Measurements from ENCODE around the gene CHST8. TPM values are rescaled to one million over a fixed set of nuclear protein-coding genes. Genes with fewer than 3 reads are reported as not detected.

CHST8 gene
- total RNA-seq, 1 donor from 2014 or later = 0.35 TPM

- peaks cover 18% of the 10 kb centered on the region for H3K27me3 Mint-ChIP-seq (ENCODE audit: low read depth)
- TF ChIP-seq CTCF (IDR thresholded peaks at IDR 0.05) = no peak
- H3K4me1 Mint-ChIP-seq (ENCODE audit: low read depth) = peaks cover 2% of the 10 kb centered on the region
- no peaks in the 10 kb centered on the region for H3K9me3 Mint-ChIP-seq (ENCODE audit: low read depth)
- no peak overlapping the region for H3K4me3 Mint-ChIP-seq (ENCODE audit: unreplicated experiment)
- DNase-seq (ENCODE audit: low spot score) = peak; percentile 78
- no peak overlapping the region for H3K27ac Mint-ChIP-seq (ENCODE audit: unreplicated experiment)
- no peaks in the 10 kb centered on the region for H3K36me3 Mint-ChIP-seq (ENCODE audit: low read depth)
Observed at GRCh38 chr19:33684538-33685232, 62.9 kb downstream of the CHST8 start.

- peaks cover 15% of the 10 kb centered on the region for H3K27me3 Mint-ChIP-seq (ENCODE audit: low read depth)
Observed at GRCh38 chr19:33685541-33685940, 63.8 kb downstream of the CHST8 start.

GRCh38 chr19:33686262-33686661, 64.5 kb downstream of the CHST8 start:
- DNase-seq (ENCODE audit: low spot score) = no peak
- Mint-ChIP-seq H3K27me3 (ENCODE audit: low read depth) (peaks cover 15% of the 10 kb centered on the region), H3K27ac (ENCODE audit: unreplicated experiment) (no peak overlapping the region)

More at GRCh38 chr19:33685541-33685940, 63.8 kb downstream of the CHST8 start:
- H3K4me3 Mint-ChIP-seq (ENCODE audit: unreplicated experiment) = no peak overlapping the region
- no peaks in the 10 kb centered on the region for H3K9me3 Mint-ChIP-seq (ENCODE audit: low read depth)
- H3K27ac Mint-ChIP-seq (ENCODE audit: unreplicated experiment) = no peak overlapping the region
- H3K36me3 Mint-ChIP-seq (ENCODE audit: low read depth) = no peaks in the 10 kb centered on the region
- DNase-seq (ENCODE audit: low spot score) = peak; percentile 39
- H3K4me1 Mint-ChIP-seq (ENCODE audit: low read depth) = peaks cover 2% of the 10 kb centered on the region
- no peak for TF ChIP-seq CTCF (IDR thresholded peaks at IDR 0.05)

GRCh38 chr19:33686687-33687480, 65.1 kb downstream of the CHST8 start:
- no peak overlapping the region for H3K27ac Mint-ChIP-seq (ENCODE audit: unreplicated experiment)
- H3K4me1 Mint-ChIP-seq (ENCODE audit: low read depth) = peaks cover 2% of the 10 kb centered on the region
- peak; percentile 87 for DNase-seq (ENCODE audit: low spot score)
- H3K9me3 Mint-ChIP-seq (ENCODE audit: low read depth) = no peaks in the 10 kb centered on the region
- peaks cover 17% of the 10 kb centered on the region for H3K27me3 Mint-ChIP-seq (ENCODE audit: low read depth)
- no peak for TF ChIP-seq CTCF (IDR thresholded peaks at IDR 0.05)
- H3K36me3 Mint-ChIP-seq (ENCODE audit: low read depth) = no peaks in the 10 kb centered on the region
- no peak overlapping the region for H3K4me3 Mint-ChIP-seq (ENCODE audit: unreplicated experiment)

More at GRCh38 chr19:33686262-33686661, 64.5 kb downstream of the CHST8 start:
- TF ChIP-seq CTCF (IDR thresholded peaks at IDR 0.05) = no peak
- H3K36me3 Mint-ChIP-seq (ENCODE audit: low read depth) = no peaks in the 10 kb centered on the region
- H3K9me3 Mint-ChIP-seq (ENCODE audit: low read depth) = no peaks in the 10 kb centered on the region
- H3K4me3 Mint-ChIP-seq (ENCODE audit: unreplicated experiment) = no peak overlapping the region
- peaks cover 2% of the 10 kb centered on the region for H3K4me1 Mint-ChIP-seq (ENCODE audit: low read depth)

- peaks cover 17% of the 10 kb centered on the region for H3K27me3 Mint-ChIP-seq (ENCODE audit: low read depth)
- no peak overlapping the region for H3K27ac Mint-ChIP-seq (ENCODE audit: unreplicated experiment)
- no peaks in the 10 kb centered on the region for H3K36me3 Mint-ChIP-seq (ENCODE audit: low read depth)
- H3K4me3 Mint-ChIP-seq (ENCODE audit: unreplicated experiment) = no peak overlapping the region
- no peak for DNase-seq (ENCODE audit: low spot score)
- no peak for TF ChIP-seq CTCF (IDR thresholded peaks at IDR 0.05)
- H3K9me3 Mint-ChIP-seq (ENCODE audit: low read depth) = no peaks in the 10 kb centered on the region
- H3K4me1 Mint-ChIP-seq (ENCODE audit: low read depth) = peaks cover 2% of the 10 kb centered on the region
Observed at GRCh38 chr19:33687481-33688170, 65.9 kb downstream of the CHST8 start.
